Spleen (tissue), 11 donors: ENCODE data around the gene WDR4. TPM values are rescaled to one million over a fixed set of nuclear protein-coding genes. Genes with fewer than 3 reads are reported as not detected.
A peak's percentile ranks its signal among the peaks of the same experiment; 100 is the strongest.
"Not testable (repeated sequence)": the region's sequence is repeated elsewhere in the genome, so short reads cannot be mapped to it uniquely, and the experiment has no call there.

Experiments
- DNase-seq: peaks from one replicate; pipeline ENCODE4 v3.0.0-alpha.2; 2020
- H3K27ac ChIP-seq, 8 donors: fragments of 200-600 bp; sonication (generic) in 7 of 8; 1 replicate in 4 of 8; 2 replicates in 4 of 8; pipeline versions ENCODE4 v1.5.0 to v1.8.0; 2016 to 2021; ENCODE audit warnings: inconsistent platforms in 4 of 8, mild to moderate bottlenecking in 4 of 8, moderate library complexity in 1 of 8
- H3K27me3 ChIP-seq, 7 donors: fragments of 200-600 bp; sonication (generic) in 6 of 7; replicated peaks in 1 of 7; 1 replicate in 4 of 7; 2 replicates in 3 of 7; pipeline versions ENCODE4 v1.5.0 to v1.8.0; 2016 to 2021; ENCODE audit warnings: inconsistent platforms in 3 of 7, mild to moderate bottlenecking in 1 of 7
- H3K36me3 ChIP-seq, 6 donors: fragments of 200-600 bp; sonication (generic) in 5 of 6; 1 replicate in 4 of 6; 2 replicates in 2 of 6; pipeline versions ENCODE4 v1.5.0 to v1.8.0; 2016 to 2021; ENCODE audit warnings: inconsistent platforms in 2 of 6
- H3K4me1 ChIP-seq, 6 donors: fragments of 200-600 bp; sonication (generic) in 5 of 6; 1 replicate in 3 of 6; 2 replicates in 3 of 6; pipeline versions ENCODE4 v1.5.0 to v1.8.0; 2016 to 2021; ENCODE audit warnings: inconsistent platforms in 3 of 6
- H3K4me3 ChIP-seq, 8 donors: fragments of 200-600 bp; sonication (generic) in 7 of 8; 1 replicate in 4 of 8; 2 replicates in 4 of 8; pipeline versions ENCODE4 v1.5.0 to v1.8.0; 2016 to 2021; ENCODE audit warnings: inconsistent platforms in 4 of 8, mild to moderate bottlenecking in 4 of 8, moderate library complexity in 2 of 8
- H3K9me3 ChIP-seq, 8 donors: fragments of 200-600 bp; sonication (generic) in 7 of 8; 1 replicate in 4 of 8; 2 replicates in 4 of 8; pipeline versions ENCODE4 v1.5.0 to v1.8.0; 2016 to 2021; ENCODE audit warnings: inconsistent platforms in 4 of 8
- POLR2A ChIP-seq, 3 donors: fragments of 450-650 bp; IDR thresholded peaks; one replicate each; pipeline ENCODE4 v1.5.1; 2017; ENCODE audit warnings: antibody characterized with exemption in 3 of 3, mild to moderate bottlenecking in 1 of 3
- POLR2AphosphoS5 ChIP-seq, 3 donors: sonication (generic); formaldehyde crosslinking; IDR thresholded peaks; one replicate each; pipeline ENCODE4 v1.5.1; 2017; ENCODE audit warnings: antibody characterized with exemption in 3 of 3
- WGBS, 5 donors: extraction: QIAGEN DNeasy Blood & Tissue Kit in 3 of 5; methylation state at CpG; one replicate each; pipeline versions ENCODE4 v1.1.5 to v1.1.7; 2013 to 2018; 5-methylcytosine and 5-hydroxymethylcytosine counted together
- intact Hi-C: fragments of 100-400 bp; cut with DNase I; formaldehyde crosslinking; loops from one replicate; pipeline ENCODE4 v1.15.0; 2023; ENCODE audit warnings: low total_unique reads
- polyA plus RNA-seq, 3 donors: library from polyadenylated mRNA; stranded (reverse); fragments of 200-250 nt; gene quantifications; one replicate each; pipeline ENCODE4 v1.2.1, GENCODE V29; 2013
- total RNA-seq, 7 donors: library from RNA; depleted of rRNA in 3 of 7; stranded (reverse); fragments of >200 nt in 3 of 7; fragmentation: NEBNext Ultra II Directional in 4 of 7; extraction: Animal tissue kit (Norgen Biotek cat#: 25700) in 4 of 7; gene quantifications; one replicate each; pipeline versions ENCODE4 v1.1.0 to v1.2.1, GENCODE V29; 2016 to 2021
- TF ChIP-seq, protein P1 (sequence below), 11 experiments: fragments of 200-600 bp in 7 of 11; fragments of 450-650 bp in 4 of 11; sonication (generic) in 4 of 11; IDR thresholded peaks in 8 of 11; conservative IDR thresholded peaks in 3 of 11; 1 replicate in 7 of 11; 2 replicates in 4 of 11; pipeline versions ENCODE4 v1.4.0 to v1.8.0; 2016 to 2021; ENCODE audit warnings: antibody characterized with exemption in 11 of 11, inconsistent platforms in 4 of 11, mild to moderate bottlenecking in 1 of 11
- donor health status: healthy with polysubstance abuse.
- donor health status: DM: no; HTN: no; CAD: no; lungs with moderate emphysema.
- donor health status: DM: no; HTN: no; CAD: no.
- donor health status: Bipolar disorder and iron deficiency.
- donor health status: healthy.
- donor health status: DM: no; HTN: no; CAD: no.
- donor health status: DM: yes; HTN: yes; CAD: no.

Gene WDR4
- total and polyA plus RNA-seq, 10 donors = 6.1 to 31.3 (median 18.5) TPM

GRCh38 chr21:42834726-42835191 lies 44.6 kb downstream of the WDR4 start:
- WGBS, 5 donors = 88 to 98% (median 91%) methylated on average over 11 to 13 of the region's 13 CpGs
- intact Hi-C loops = no loop called here
- TF ChIP-seq, protein P1, sequence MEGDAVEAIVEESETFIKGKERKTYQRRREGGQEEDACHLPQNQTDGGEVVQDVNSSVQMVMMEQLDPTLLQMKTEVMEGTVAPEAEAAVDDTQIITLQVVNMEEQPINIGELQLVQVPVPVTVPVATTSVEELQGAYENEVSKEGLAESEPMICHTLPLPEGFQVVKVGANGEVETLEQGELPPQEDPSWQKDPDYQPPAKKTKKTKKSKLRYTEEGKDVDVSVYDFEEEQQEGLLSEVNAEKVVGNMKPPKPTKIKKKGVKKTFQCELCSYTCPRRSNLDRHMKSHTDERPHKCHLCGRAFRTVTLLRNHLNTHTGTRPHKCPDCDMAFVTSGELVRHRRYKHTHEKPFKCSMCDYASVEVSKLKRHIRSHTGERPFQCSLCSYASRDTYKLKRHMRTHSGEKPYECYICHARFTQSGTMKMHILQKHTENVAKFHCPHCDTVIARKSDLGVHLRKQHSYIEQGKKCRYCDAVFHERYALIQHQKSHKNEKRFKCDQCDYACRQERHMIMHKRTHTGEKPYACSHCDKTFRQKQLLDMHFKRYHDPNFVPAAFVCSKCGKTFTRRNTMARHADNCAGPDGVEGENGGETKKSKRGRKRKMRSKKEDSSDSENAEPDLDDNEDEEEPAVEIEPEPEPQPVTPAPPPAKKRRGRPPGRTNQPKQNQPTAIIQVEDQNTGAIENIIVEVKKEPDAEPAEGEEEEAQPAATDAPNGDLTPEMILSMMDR (IDR thresholded peaks at IDR 0.05 in 8 of 11, conservative IDR thresholded peaks at IDR 0.05 in 3 of 11) = no peak
- TF ChIP-seq POLR2AphosphoS5 (IDR thresholded peaks at IDR 0.05) = peak in 2 of 3 donors; percentile 8 to 14
- no peak overlapping the region for H3K27ac ChIP-seq
- no peak overlapping the region for H3K4me3 ChIP-seq
- peaks cover 0 to 46% (median 21%) of the 10 kb centered on the region in 6 donors for H3K4me1 ChIP-seq
- peaks cover 0 to 36% (median 0%) of the 10 kb centered on the region in 7 donors for H3K27me3 ChIP-seq
- peaks cover 0 to 9% (median 3%) of the 10 kb centered on the region in 6 donors for H3K36me3 ChIP-seq
- H3K9me3 ChIP-seq = no peaks in the 10 kb centered on the region
- peak; percentile 72 for DNase-seq

DNA sequence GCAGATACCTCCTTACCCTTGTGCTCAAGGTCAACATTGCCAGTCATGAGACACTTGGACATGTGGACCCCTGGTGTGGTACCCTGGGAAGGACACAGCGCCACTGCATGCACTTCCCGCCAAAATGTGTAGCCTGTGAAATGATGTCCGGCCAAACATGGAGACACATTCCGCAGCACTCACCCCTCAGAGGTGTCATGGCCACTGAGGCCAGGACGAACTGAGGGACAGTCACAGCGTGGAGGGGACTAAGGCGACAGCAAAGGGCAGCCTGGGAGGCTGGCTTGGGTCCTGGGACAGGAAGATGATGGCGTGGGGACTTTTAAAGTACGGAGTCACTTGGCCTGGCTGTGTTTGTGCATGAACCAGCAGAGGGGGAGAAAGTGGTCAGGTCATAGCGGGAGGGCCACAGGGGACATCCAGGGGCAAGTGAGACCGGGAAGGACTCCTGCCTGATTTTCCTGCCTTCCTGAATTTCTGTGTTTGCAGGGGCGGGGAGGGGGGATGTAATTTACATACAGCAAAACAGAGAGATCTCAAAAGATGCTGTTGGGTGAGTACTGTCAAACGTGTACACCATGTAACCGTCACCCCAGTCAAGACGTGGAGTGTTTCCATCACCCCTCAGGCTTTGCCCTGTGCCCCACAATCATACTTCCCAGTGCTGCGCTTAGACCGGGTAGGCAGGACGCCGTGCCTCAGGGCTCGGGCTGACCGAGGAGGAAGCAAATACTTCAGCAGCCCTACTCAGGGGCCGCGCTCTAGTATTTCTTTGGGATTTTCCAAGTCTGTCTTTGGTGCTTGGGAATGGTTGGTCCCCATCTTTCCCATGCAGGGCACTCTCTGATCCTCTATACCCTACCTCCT lies 45.2 kb downstream of the WDR4 start:
- Histone ChIP-seq H3K4me1 (peaks cover 0 to 41% (median 21%) of the 10 kb centered on the region in 6 donors), H3K4me3 (no peak overlapping the region), H3K36me3 (peaks cover 0 to 3% (median under 1%) of the 10 kb centered on the region in 6 donors), H3K27me3 (peaks cover 0 to 43% (median 0%) of the 10 kb centered on the region in 7 donors), H3K9me3 (no peaks in the 10 kb centered on the region), H3K27ac (no peak overlapping the region)
- TF ChIP-seq POLR2A (IDR thresholded peaks at IDR 0.05) (no peak), POLR2AphosphoS5 (IDR thresholded peaks at IDR 0.05) (no peak)
- TF ChIP-seq, protein P1 (IDR thresholded peaks at IDR 0.05 in 8 of 11, conservative IDR thresholded peaks at IDR 0.05 in 3 of 11) = no peak
- WGBS, 5 donors = 79 to 84% (median 82%) methylated on average over 22 to 23 of the region's 23 CpGs
- intact Hi-C loops = no loop called here
- DNase-seq = peak; percentile 63

DNA sequence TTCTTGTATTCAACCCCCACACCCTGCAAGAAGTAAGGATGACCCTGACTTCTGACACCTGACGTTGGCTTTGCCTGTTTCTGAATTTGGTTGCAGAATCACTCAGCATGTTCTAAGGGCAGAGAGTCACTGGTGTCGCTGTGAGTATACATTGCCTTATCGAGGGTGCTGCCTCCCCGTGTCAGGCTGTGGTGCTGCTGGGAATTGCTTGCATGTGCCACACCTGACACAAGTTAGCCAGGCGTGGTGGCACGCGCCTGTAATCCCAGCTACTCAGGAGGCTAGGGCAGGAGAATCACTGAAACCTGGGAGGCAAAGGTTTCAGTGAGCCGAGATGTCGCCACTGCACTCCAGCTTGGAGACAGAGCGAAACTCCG lies 45.9 kb downstream of the WDR4 start:
- 41 to 52% (median 51%) methylated on average over 11 of the region's 11 CpGs for WGBS, 5 donors
- H3K27me3 ChIP-seq = peaks cover 0 to 49% (median 0%) of the 10 kb centered on the region in 7 donors
- DNase-seq = peak; percentile 75
- intact Hi-C loops = no loop called here
- H3K4me3 ChIP-seq = no peak overlapping the region
- H3K36me3 ChIP-seq = no peaks in the 10 kb centered on the region
- H3K9me3 ChIP-seq = no peaks in the 10 kb centered on the region
- H3K4me1 ChIP-seq = peaks cover 0 to 41% (median 21%) of the 10 kb centered on the region in 6 donors
- H3K27ac ChIP-seq = no peak overlapping the region
- TF ChIP-seq POLR2A (IDR thresholded peaks at IDR 0.05) (no peak), POLR2AphosphoS5 (IDR thresholded peaks at IDR 0.05) (no peak)
- TF ChIP-seq, protein P1 (IDR thresholded peaks at IDR 0.05 in 8 of 11, conservative IDR thresholded peaks at IDR 0.05 in 3 of 11) = peak in 6 of 11 experiments; percentile 15 to 43 (median 29)

GRCh38 chr21:42832321-42832630 lies 47.1 kb downstream of the WDR4 start:
- H3K36me3 ChIP-seq, intact Hi-C loops, H3K4me3 ChIP-seq, H3K27ac ChIP-seq, DNase-seq, H3K9me3 ChIP-seq: not testable (repeated sequence)
- peaks cover 0 to 33% (median 19%) of the 10 kb centered on the region in 6 donors for H3K4me1 ChIP-seq
- 80 to 91% (median 88%) methylated on average over 4 of the region's 4 CpGs for WGBS, 5 donors
- H3K27me3 ChIP-seq = peaks cover 0 to 61% (median 6%) of the 10 kb centered on the region in 7 donors
